ENCODE measurements around the gene OLA1. TPM values are rescaled to one million over a fixed set of nuclear protein-coding genes. Genes with fewer than 3 reads are reported as not detected.

Gene OLA1
- total and polyA plus RNA-seq, 9 of the 15 experiments (the other 6 are each of a cell fraction or from before 2014, with no cell fraction given), result 208 to 353 (median 225) TPM

DNA sequence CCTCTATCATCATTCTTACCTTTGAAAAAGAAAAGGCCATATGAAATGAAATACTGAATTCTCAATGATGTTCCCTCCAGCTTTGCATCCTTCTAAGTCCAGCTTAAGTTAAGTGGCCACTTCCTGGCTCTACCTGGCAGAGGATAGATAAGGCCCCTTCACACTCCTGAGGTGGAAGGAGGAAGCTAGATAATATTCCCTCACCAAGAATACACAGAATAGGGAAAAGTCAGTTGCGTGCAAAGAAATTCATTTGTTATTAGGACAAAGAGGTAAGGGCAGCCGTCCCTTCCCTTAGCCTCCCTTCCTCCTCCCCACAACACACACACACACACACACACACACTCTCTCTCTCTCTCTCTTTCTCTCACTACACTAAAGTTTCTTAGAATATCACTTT is 37.5 kb downstream of the OLA1 start (continued):
- TF ChIP-seq HDAC3 (IDR thresholded peaks at IDR 0.05; ENCODE audit: borderline replicate concordance, partially characterized antibody) (peak; percentile 22), LEF1 (IDR thresholded peaks at IDR 0.05) (peak; percentile 27; the same call in 1 of the 2 replicates), NCOR1 (IDR thresholded peaks at IDR 0.05) (peak; percentile 76), ARNT (IDR thresholded peaks at IDR 0.05) (peak; percentile 33 to 73; a peak in 1 of 4 replicates), CBFA2T2 (conservative IDR thresholded peaks at IDR 0.05) (peak; percentile 81), MIER1 (IDR thresholded peaks at IDR 0.05; ENCODE audit: low read depth) (peak; percentile 33; the same call in 1 of the 2 replicates), RCOR1 (IDR thresholded peaks at IDR 0.05; ENCODE audit: borderline replicate concordance in 1 of 2, low read depth in 2 of 2, low read length in 2 of 2) (peak in 1 of 2 experiments; percentile 80; a peak in 2 of 4 replicates), GATAD2B (IDR thresholded peaks at IDR 0.05; ENCODE audit: borderline replicate concordance) (peak; percentile 3; the same call in 1 of the 2 replicates), SOX6 (IDR thresholded peaks at IDR 0.05) (peak; percentile 90), GATA2 (CRISPR knock-in tag; IDR thresholded peaks at IDR 0.05) (peak; percentile 49; the same call in 1 of the 2 replicates), DPF2 (IDR thresholded peaks at IDR 0.05) (peak; percentile 89), ZNF263 (CRISPR knock-in tag; IDR thresholded peaks at IDR 0.05; ENCODE audit: borderline replicate concordance) (no peak), ETV1 (tag; conservative IDR thresholded peaks at IDR 0.05; ENCODE audit: low read depth) (peak; percentile 71), POLR2AphosphoS5 (IDR thresholded peaks at IDR 0.05; ENCODE audit: control insufficient read depth, insufficient read depth, low read depth, low read length) (peak; percentile 82), SMARCE1 (IDR thresholded peaks at IDR 0.05) (peak; percentile 79), SMARCA4 (IDR thresholded peaks at IDR 0.05) (peak; percentile 88), HNRNPH1 (optimal IDR thresholded peaks at IDR 0.05; ENCODE audit: low read depth, low read length) (no peak), CC2D1A (IDR thresholded peaks at IDR 0.05) (peak; percentile 68; the same call in 1 of the 2 replicates), KLF16 (IDR thresholded peaks at IDR 0.05) (peak; percentile 63), RAD51 (IDR thresholded peaks at IDR 0.05; ENCODE audit: borderline replicate concordance, low read depth) (0 out of 2 replicates have a peak, but pooled peaks have one; percentile 7)
- TF ChIP-seq, protein P1, sequence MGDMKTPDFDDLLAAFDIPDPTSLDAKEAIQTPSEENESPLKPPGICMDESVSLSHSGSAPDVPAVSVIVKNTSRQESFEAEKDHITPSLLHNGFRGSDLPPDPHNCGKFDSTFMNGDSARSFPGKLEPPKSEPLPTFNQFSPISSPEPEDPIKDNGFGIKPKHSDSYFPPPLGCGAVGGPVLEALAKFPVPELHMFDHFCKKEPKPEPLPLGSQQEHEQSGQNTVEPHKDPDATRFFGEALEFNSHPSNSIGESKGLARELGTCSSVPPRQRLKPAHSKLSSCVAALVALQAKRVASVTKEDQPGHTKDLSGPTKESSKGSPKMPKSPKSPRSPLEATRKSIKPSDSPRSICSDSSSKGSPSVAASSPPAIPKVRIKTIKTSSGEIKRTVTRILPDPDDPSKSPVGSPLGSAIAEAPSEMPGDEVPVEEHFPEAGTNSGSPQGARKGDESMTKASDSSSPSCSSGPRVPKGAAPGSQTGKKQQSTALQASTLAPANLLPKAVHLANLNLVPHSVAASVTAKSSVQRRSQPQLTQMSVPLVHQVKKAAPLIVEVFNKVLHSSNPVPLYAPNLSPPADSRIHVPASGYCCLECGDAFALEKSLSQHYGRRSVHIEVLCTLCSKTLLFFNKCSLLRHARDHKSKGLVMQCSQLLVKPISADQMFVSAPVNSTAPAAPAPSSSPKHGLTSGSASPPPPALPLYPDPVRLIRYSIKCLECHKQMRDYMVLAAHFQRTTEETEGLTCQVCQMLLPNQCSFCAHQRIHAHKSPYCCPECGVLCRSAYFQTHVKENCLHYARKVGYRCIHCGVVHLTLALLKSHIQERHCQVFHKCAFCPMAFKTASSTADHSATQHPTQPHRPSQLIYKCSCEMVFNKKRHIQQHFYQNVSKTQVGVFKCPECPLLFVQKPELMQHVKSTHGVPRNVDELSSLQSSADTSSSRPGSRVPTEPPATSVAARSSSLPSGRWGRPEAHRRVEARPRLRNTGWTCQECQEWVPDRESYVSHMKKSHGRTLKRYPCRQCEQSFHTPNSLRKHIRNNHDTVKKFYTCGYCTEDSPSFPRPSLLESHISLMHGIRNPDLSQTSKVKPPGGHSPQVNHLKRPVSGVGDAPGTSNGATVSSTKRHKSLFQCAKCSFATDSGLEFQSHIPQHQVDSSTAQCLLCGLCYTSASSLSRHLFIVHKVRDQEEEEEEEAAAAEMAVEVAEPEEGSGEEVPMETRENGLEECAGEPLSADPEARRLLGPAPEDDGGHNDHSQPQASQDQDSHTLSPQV (IDR thresholded peaks at IDR 0.05), result no peak; the same call in 1 of the 2 replicates
- TF ChIP-seq, protein P2, sequence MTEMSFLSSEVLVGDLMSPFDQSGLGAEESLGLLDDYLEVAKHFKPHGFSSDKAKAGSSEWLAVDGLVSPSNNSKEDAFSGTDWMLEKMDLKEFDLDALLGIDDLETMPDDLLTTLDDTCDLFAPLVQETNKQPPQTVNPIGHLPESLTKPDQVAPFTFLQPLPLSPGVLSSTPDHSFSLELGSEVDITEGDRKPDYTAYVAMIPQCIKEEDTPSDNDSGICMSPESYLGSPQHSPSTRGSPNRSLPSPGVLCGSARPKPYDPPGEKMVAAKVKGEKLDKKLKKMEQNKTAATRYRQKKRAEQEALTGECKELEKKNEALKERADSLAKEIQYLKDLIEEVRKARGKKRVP (CRISPR knock-in tag; IDR thresholded peaks at IDR 0.05), result no peak
- TF ChIP-seq, protein P3, sequence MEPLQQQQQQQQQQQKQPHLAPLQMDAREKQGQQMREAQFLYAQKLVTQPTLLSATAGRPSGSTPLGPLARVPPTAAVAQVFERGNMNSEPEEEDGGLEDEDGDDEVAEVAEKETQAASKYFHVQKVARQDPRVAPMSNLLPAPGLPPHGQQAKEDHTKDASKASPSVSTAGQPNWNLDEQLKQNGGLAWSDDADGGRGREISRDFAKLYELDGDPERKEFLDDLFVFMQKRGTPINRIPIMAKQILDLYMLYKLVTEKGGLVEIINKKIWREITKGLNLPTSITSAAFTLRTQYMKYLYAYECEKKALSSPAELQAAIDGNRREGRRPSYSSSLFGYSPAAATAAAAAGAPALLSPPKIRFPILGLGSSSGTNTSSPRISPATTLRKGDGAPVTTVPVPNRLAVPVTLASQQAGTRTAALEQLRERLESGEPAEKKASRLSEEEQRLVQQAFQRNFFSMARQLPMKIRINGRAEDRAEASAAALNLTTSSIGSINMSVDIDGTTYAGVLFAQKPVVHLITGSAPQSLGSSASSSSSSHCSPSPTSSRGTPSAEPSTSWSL (CRISPR knock-in tag; IDR thresholded peaks at IDR 0.05; ENCODE audit: borderline replicate concordance), result no peak
- TF ChIP-seq, protein P4, sequence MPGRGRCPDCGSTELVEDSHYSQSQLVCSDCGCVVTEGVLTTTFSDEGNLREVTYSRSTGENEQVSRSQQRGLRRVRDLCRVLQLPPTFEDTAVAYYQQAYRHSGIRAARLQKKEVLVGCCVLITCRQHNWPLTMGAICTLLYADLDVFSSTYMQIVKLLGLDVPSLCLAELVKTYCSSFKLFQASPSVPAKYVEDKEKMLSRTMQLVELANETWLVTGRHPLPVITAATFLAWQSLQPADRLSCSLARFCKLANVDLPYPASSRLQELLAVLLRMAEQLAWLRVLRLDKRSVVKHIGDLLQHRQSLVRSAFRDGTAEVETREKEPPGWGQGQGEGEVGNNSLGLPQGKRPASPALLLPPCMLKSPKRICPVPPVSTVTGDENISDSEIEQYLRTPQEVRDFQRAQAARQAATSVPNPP (IDR thresholded peaks at IDR 0.05; ENCODE audit: borderline replicate concordance, insufficient read depth, insufficient read length), result no peak

Measured in K562 (cell line).